NCI-H345 treated with DMSO at 0.1 percent for 48 hours (cell line): ENCODE results near the gene NEDD4L.

Source experiments
- DNase-seq: peaks from one replicate; lab custom pipeline; 2025; ENCODE audit not compliant: unreplicated experiment; lab: John Stamatoyannopoulos, UW

The NEDD4L gene

GRCh38 chr18:58438958-58439300 is 394.9 kb downstream of the NEDD4L start:
- DNase-seq = no peak

GRCh38 chr18:58443671-58444070 is 399.6 kb downstream of the NEDD4L start:
- no peak for DNase-seq

GRCh38 chr18:58446391-58447060 is 402.5 kb downstream of the NEDD4L start:
- no peak for DNase-seq

GRCh38 chr18:58447402-58448095 is 403.5 kb downstream of the NEDD4L start:
- DNase-seq = no peak

- no peak for DNase-seq
Observed at GRCh38 chr18:58449464-58449863, 405.4 kb downstream of the NEDD4L start.
